Measurements from ENCODE around the gene NOTCH1. TPM values are rescaled to one million over a fixed set of nuclear protein-coding genes. Genes with fewer than 3 reads are reported as not detected.

Gene NOTCH1
- total and polyA plus RNA-seq, 2 of the 4 experiments (the other 2 are of a cell fraction): 1.8 to 6.0 TPM

- Histone ChIP-seq H3K9me1 (ENCODE audit: insufficient read depth, low read length) (no peaks in the 10 kb centered on the region), H4K20me1 (ENCODE audit: insufficient read depth, low read length) (no peaks in the 10 kb centered on the region), H2AK9ac (replicated peaks; ENCODE audit: low read depth, low read length, poor library complexity) (no peak overlapping the region), H3K4me1 (ENCODE audit: control insufficient read depth, insufficient read depth, low read length) (no peaks in the 10 kb centered on the region), H4K8ac (ENCODE audit: low read depth in 2 of 2, low read length in 2 of 2) (no peak overlapping the region), H2BK15ac (ENCODE audit: low read depth, low read length) (no peak overlapping the region), H3K36me3 (ENCODE audit: control insufficient read depth, insufficient read depth, low read length) (peaks cover 75% of the 10 kb centered on the region), H3K4me3 (ENCODE audit: insufficient read depth, low read depth, low read length) (no peak overlapping the region), H3K9ac (ENCODE audit: low read depth, low read length) (no peak overlapping the region), H3K27me3 (ENCODE audit: control insufficient read depth, insufficient read depth, low read length) (no peaks in the 10 kb centered on the region), H3K4me2 (ENCODE audit: low read depth, low read length) (no peak overlapping the region), H2AFZ (replicated peaks; ENCODE audit: low read length, poor library complexity) (no peak overlapping the region), H3K79me1 (ENCODE audit: low read depth in 1 of 2, low read length in 2 of 2) (no peaks in the 10 kb centered on the region), H3K4ac (ENCODE audit: low read depth, low read length) (no peak overlapping the region), H4K5ac (ENCODE audit: low read depth, low read length) (no peak overlapping the region), H2BK20ac (ENCODE audit: low read depth, low read length) (no peak overlapping the region), H3K56ac (ENCODE audit: extremely low read depth, insufficient read depth, low read length) (no peak overlapping the region), H2BK120ac (ENCODE audit: low read depth, low read length) (no peak overlapping the region), H3K27ac (ENCODE audit: insufficient read depth, low read length) (no peak overlapping the region), H3K23ac (ENCODE audit: low read depth, low read length) (no peak overlapping the region), H3K14ac (replicated peaks; ENCODE audit: low read depth, low read length) (no peak overlapping the region), H2AK5ac (ENCODE audit: low read depth, low read length) (no peak overlapping the region), H3K18ac (ENCODE audit: low read depth, low read length) (no peak overlapping the region), H4K91ac (ENCODE audit: insufficient read depth, low read depth, low read length) (no peak overlapping the region), H2BK5ac (ENCODE audit: low read depth, low read length, poor library complexity, severe bottlenecking) (no peak overlapping the region), H3K9me3 (ENCODE audit: control insufficient read depth, insufficient read depth, low read length) (no peaks in the 10 kb centered on the region)
- ChIA-PET POLR2A (ENCODE audit: unreplicated experiment) (interaction anchor here (0.6 kb wide), 1 partner anchor 49 kb away, joined by 5 read pairs; no protein-coding TSS in a partner anchor), CTCF (no interaction called here)
- 93% methylated on average over 22 of the region's 27 CpGs; no CpG with 5 or more reads in 1 of the 2 experiments for WGBS, 2 experiments (ENCODE audit: extremely low coverage in 2 of 2, insufficient read length in 1 of 2)
- dilution Hi-C loops (cut with HindIII; ENCODE audit: low sequenced_read_pairs, unreplicated experiment): no loop called here
- TF ChIP-seq CEBPB (IDR thresholded peaks at IDR 0.05; ENCODE audit: low read depth, low read length): no peak
- TF ChIP-seq CHD1 (IDR thresholded peaks at IDR 0.05; ENCODE audit: low read depth, low read length): no peak
- TF ChIP-seq SMC3 (IDR thresholded peaks at IDR 0.05; ENCODE audit: low read depth, low read length): no peak
- TF ChIP-seq, protein P1, sequence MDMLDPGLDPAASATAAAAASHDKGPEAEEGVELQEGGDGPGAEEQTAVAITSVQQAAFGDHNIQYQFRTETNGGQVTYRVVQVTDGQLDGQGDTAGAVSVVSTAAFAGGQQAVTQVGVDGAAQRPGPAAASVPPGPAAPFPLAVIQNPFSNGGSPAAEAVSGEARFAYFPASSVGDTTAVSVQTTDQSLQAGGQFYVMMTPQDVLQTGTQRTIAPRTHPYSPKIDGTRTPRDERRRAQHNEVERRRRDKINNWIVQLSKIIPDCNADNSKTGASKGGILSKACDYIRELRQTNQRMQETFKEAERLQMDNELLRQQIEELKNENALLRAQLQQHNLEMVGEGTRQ (IDR thresholded peaks at IDR 0.05; ENCODE audit: low read depth, low read length): no peak
- no peak for TF ChIP-seq NFE2L2 (IDR thresholded peaks at IDR 0.05; ENCODE audit: low read depth, low read length)
- TF ChIP-seq, protein P2, sequence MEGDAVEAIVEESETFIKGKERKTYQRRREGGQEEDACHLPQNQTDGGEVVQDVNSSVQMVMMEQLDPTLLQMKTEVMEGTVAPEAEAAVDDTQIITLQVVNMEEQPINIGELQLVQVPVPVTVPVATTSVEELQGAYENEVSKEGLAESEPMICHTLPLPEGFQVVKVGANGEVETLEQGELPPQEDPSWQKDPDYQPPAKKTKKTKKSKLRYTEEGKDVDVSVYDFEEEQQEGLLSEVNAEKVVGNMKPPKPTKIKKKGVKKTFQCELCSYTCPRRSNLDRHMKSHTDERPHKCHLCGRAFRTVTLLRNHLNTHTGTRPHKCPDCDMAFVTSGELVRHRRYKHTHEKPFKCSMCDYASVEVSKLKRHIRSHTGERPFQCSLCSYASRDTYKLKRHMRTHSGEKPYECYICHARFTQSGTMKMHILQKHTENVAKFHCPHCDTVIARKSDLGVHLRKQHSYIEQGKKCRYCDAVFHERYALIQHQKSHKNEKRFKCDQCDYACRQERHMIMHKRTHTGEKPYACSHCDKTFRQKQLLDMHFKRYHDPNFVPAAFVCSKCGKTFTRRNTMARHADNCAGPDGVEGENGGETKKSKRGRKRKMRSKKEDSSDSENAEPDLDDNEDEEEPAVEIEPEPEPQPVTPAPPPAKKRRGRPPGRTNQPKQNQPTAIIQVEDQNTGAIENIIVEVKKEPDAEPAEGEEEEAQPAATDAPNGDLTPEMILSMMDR (conservative IDR thresholded peaks at IDR 0.05; ENCODE audit: low read depth, low read length): no peak
- TF ChIP-seq RCOR1 (IDR thresholded peaks at IDR 0.05; ENCODE audit: insufficient replicate concordance, low read length): no peak
- intact Hi-C loops (cut with micrococcal nuclease): no loop called here
- DNase-seq (no peak), ATAC-seq (ENCODE audit: low read depth) (no peak)
- BruUV-seq (replicated peaks): no TSS peak
- in situ Hi-C loops (cut with MboI; ENCODE audit: low sequenced_read_pairs): no loop called here
Observed at GRCh38 chr9:136509549-136509948, 36.3 kb downstream of the NOTCH1 start.

Measured in IMR-90 (cell line).